ENCODE measurements around the gene ZDHHC14. TPM values are rescaled to one million over a fixed set of nuclear protein-coding genes. Genes with fewer than 3 reads are reported as not detected.

Gene ZDHHC14
- total RNA-seq, 4 donors from 2014 or later: 6.5 to 10.4 (median 8.0) TPM

DNA sequence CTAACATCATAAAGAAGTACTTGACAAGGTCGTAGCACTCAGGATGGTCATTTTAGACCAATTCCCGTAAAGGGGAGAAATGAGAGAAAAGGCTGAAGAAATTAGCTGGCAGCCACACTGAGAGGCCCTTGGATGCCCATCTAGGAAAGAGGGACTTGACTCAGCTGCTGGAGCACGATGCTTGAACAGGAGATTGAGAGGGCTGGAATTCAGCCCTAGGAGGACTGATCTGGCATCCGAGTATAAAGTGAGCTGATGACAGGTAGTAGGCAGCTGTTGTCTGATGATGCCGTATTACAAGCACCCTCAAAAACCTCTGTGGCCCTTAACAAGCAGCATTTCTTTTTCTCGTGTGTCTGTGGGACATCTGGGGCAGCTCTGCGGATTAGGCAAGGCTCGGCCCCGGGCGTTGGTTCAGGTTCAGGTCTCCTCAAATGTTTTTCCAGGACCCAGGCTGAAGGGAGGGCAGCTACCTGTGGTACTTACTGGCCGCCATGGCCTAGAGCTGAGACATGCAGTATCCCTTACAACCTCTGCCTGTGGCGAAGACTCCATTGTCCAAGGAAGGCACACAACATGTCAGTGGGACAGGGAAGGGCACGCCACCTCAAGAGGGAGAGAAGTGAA, 222.4 kb downstream of the ZDHHC14 start:
- TF ChIP-seq, protein P1, sequence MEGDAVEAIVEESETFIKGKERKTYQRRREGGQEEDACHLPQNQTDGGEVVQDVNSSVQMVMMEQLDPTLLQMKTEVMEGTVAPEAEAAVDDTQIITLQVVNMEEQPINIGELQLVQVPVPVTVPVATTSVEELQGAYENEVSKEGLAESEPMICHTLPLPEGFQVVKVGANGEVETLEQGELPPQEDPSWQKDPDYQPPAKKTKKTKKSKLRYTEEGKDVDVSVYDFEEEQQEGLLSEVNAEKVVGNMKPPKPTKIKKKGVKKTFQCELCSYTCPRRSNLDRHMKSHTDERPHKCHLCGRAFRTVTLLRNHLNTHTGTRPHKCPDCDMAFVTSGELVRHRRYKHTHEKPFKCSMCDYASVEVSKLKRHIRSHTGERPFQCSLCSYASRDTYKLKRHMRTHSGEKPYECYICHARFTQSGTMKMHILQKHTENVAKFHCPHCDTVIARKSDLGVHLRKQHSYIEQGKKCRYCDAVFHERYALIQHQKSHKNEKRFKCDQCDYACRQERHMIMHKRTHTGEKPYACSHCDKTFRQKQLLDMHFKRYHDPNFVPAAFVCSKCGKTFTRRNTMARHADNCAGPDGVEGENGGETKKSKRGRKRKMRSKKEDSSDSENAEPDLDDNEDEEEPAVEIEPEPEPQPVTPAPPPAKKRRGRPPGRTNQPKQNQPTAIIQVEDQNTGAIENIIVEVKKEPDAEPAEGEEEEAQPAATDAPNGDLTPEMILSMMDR (IDR thresholded peaks at IDR 0.05; ENCODE audit: low read depth): no peak

DNA sequence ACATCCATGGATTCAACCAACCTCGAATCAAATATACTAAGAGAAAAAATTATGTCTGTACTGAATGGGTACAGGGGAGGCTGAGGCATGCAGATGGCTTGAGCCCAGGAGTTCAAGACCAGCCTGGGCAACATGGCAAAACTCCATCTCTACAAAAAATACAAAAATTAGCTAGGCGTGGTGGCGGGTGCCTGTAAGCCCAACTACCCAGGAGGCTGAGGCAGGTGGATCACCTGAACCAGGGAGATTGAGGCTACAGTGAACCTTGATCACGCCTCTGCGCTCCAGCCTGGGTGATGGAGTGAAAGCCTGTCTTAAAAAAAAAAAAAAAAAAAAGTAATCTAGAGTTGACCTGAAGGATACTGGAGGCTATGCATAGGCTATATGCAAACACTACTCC, 223.0 kb downstream of the ZDHHC14 start:
- TF ChIP-seq, protein P1 (IDR thresholded peaks at IDR 0.05; ENCODE audit: low read depth): no peak

DNA sequence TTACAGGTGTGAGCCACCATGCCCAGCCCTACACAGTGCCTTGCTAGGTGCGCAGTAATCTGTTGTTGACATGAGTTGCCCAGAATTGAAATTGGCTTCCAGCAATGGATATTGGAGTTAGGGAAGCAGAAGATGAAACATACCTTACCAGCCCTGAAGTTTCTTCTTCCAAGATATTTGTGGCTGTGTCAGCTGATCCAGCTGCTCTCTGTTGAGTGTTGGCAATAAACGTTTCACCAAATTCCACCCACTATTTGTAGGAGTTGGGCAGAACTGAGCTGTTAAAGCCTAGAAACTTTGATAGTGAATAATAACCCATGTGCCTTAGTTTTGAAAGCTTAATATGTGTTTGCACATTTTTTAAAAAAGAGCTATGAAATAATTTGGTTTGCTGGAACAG, 223.8 kb downstream of the ZDHHC14 start:
- TF ChIP-seq, protein P1 (IDR thresholded peaks at IDR 0.05; ENCODE audit: low read depth): no peak

DNA sequence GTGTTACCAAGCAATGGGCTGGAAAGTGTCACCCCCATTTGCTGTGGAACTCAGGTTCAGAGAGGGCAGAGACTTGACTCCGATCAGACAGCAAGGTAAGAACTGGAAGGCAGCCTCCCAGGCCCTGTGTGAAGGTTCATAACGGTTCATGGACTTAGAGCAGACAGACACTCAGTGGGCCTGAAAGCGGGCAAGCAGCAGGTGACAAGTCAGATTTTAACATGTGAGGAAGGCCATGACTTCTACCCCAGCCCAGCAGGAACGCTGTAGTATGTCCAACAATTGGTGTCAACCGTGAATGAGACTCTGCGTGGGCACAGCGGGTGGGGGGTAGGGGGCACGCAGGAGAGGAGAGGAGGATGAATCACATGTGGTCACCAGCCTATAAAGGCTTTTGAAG, 224.5 kb downstream of the ZDHHC14 start:
- TF ChIP-seq, protein P1 (IDR thresholded peaks at IDR 0.05; ENCODE audit: low read depth): no peak

DNA sequence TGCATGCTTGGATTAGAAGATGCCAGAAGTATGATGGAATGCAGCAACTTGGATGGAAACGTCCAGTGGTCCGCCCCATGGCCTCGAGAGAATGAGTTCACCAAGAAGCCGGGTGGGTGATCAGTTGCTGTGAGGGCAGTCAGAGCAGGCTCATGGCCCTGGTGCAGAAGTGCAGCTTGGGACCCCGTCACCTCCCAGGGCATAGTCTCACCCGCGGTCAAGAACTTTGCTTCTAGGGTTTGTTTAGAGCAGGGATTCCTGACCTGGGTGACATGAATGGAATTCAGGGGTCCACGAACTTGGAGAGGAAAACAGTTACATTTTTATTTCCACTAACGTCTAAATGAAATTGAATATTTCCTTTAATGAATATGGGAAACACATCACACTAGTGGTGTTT, 225.5 kb downstream of the ZDHHC14 start:
- TF ChIP-seq, protein P1 (IDR thresholded peaks at IDR 0.05; ENCODE audit: low read depth): no peak

DNA sequence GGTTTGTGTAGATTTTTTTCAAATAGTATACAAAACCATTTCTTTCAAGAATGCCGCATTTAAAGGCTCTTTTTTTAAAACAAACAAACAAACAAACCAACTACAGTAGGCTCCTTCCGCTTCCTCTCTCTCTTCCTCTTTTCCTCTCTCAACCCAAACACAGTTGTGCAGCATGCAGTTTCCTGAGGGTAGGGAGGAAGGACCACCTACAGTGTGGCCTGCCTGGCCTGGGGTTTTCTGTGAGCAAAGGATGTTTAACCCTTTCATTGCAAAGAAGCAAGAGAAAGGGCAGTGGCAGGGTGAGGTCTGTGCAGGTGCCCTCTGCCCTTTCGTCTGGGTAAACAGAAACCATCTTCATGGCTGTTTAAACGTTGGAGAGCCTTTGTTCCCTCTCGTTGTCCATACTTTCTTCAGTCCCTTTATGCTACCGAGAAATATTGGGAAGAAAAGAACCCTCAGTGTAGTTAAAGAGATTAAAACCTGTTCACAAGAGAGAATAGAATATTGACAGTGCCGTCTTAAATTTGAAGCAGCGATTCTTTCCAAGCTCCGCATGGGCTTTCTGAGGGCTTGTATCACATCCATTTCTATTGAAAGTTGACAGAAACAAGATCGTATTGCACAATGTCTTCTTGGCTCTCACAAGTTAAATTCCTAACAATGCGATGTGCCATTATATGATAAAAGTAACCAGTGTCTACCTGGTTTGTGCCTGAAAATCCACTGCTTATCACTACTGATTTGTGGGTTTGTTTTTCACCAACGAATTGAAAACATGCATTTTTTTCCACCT, 226.5 kb downstream of the ZDHHC14 start:
- TF ChIP-seq, protein P1 (IDR thresholded peaks at IDR 0.05; ENCODE audit: low read depth): no peak

DNA sequence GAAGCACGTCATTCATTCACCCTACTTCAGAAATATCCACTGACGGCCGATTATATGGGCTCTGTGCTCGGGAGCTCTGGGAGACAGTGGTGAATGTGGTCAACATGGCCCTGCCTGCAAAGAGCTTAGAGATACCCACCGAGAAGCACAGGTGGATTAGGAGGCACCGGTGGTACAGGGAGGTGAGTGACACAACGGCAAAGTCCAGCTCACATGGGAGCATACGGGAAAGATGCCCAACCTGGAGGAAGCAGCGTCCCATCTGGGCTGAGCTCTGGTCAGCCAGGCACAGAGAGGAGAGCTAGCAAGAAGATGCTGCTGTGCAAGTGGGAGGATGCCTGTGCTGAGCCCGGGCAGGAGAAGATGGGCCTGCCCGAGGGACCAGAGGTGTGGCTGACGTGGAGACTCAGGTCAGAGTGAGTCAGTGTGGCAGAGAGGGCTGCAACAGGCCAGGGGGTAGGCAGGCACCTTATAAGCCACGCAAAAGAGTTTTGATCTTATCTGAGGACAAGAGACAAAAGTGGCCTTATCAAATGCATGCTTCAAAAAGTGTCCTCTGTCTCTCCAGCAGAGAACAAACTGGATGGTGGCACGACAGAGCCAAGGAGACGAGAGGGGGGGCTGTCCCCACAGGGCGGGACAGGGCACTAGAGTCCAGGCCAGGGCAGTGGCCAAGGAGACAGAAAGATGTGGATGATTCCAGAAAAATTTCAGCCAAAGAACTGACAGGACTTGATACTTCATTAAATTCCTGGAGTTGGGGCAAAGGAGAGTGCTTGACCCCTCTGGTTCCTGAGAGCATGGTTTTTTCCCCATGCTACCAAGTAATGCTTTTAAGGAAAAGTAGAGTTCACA, 227.5 kb downstream of the ZDHHC14 start:
- TF ChIP-seq, protein P1 (IDR thresholded peaks at IDR 0.05; ENCODE audit: low read depth): no peak
